ENCODE data around the gene ILDR1.
"Not testable (repeated sequence)": the region's sequence is repeated elsewhere in the genome, so short reads cannot be mapped to it uniquely, and the experiment has no call there.

Gene ILDR1

GRCh38 chr3:122060040-122060698 is 38.1 kb upstream of the ILDR1 start:
- TF ChIP-seq CTCF (IDR thresholded peaks at IDR 0.05; ENCODE audit: control insufficient read depth, insufficient read depth, low read depth, low read length, missing control alignments), result no peak
- no peak for DNase-seq (ENCODE audit: low read depth)
- H3K4me3 ChIP-seq (ENCODE audit: control insufficient read depth, low read depth, low read length), result no peak overlapping the region

- no peak overlapping the region for H3K4me3 ChIP-seq (ENCODE audit: control insufficient read depth, low read depth, low read length)
- no peak for TF ChIP-seq CTCF (IDR thresholded peaks at IDR 0.05; ENCODE audit: control insufficient read depth, insufficient read depth, low read depth, low read length, missing control alignments)
- no peak for DNase-seq (ENCODE audit: low read depth)
Observed at GRCh38 chr3:122058294-122058693, 36.2 kb upstream of the ILDR1 start.

GRCh38 chr3:122057671-122058070 is 35.6 kb upstream of the ILDR1 start:
- H3K4me3 ChIP-seq (ENCODE audit: control insufficient read depth, low read depth, low read length), result no peak overlapping the region
- no peak for TF ChIP-seq CTCF (IDR thresholded peaks at IDR 0.05; ENCODE audit: control insufficient read depth, insufficient read depth, low read depth, low read length, missing control alignments)
- DNase-seq (ENCODE audit: low read depth), result no peak

GRCh38 chr3:122055215-122055614 is 33.2 kb upstream of the ILDR1 start, which contains the start of gene CD86:
Gene CD86, plus strand, starts transcription at chr3:122055362. Its CDS starts 128 bp downstream, at chr3:122055490.
- TF ChIP-seq CTCF (IDR thresholded peaks at IDR 0.05; ENCODE audit: control insufficient read depth, insufficient read depth, low read depth, low read length, missing control alignments), result no peak
- H3K4me3 ChIP-seq (ENCODE audit: control insufficient read depth, low read depth, low read length), result no peak within 1 kb of the TSS
- no peak for DNase-seq (ENCODE audit: low read depth)

GRCh38 chr3:122052968-122053367 is 30.9 kb upstream of the ILDR1 start:
- DNase-seq (ENCODE audit: low read depth), result no peak
- H3K4me3 ChIP-seq (ENCODE audit: control insufficient read depth, low read depth, low read length), result no peak overlapping the region
- TF ChIP-seq CTCF (IDR thresholded peaks at IDR 0.05; ENCODE audit: control insufficient read depth, insufficient read depth, low read depth, low read length, missing control alignments), result no peak

GRCh38 chr3:122047773-122048172 is 25.7 kb upstream of the ILDR1 start:
- not testable (repeated sequence) for H3K4me3 ChIP-seq (ENCODE audit: control insufficient read depth, low read depth, low read length); DNase-seq (ENCODE audit: low read depth)

- not testable (repeated sequence) for DNase-seq (ENCODE audit: low read depth); H3K4me3 ChIP-seq (ENCODE audit: control insufficient read depth, low read depth, low read length)
Observed at GRCh38 chr3:122047296-122047695, 25.2 kb upstream of the ILDR1 start.

GRCh38 chr3:122033023-122033422 is 11.0 kb upstream of the ILDR1 start:
- no peak for TF ChIP-seq CTCF (IDR thresholded peaks at IDR 0.05; ENCODE audit: control insufficient read depth, insufficient read depth, low read depth, low read length, missing control alignments)

More at GRCh38 chr3:122033023-122033422, 11.0 kb upstream of the ILDR1 start:
- DNase-seq (ENCODE audit: low read depth), result no peak
- H3K4me3 ChIP-seq (ENCODE audit: control insufficient read depth, low read depth, low read length), result no peak overlapping the region
